HL-60 (cell line): Measurements from ENCODE around the gene ZSWIM6.

Experiments used
- CTCF ChIP-seq: IDR thresholded peaks from one replicate; pipeline ENCODE4 v1.5.1; 2011; ENCODE audit warnings: low read length, control low read depth, inconsistent platforms; ENCODE audit not compliant: insufficient read depth
- GABPA ChIP-seq: IDR thresholded peaks from 2 replicates; pipeline ENCODE4 v1.6.1; 2012; ENCODE audit warnings: low read depth
- POLR2AphosphoS5 ChIP-seq: IDR thresholded peaks from 2 replicates; pipeline ENCODE4 v1.6.1; 2012; ENCODE audit warnings: low read depth
- SPI1 ChIP-seq: IDR thresholded peaks from 2 replicates; pipeline ENCODE4 v1.6.1; 2012; ENCODE audit warnings: low read depth, mild to moderate bottlenecking, borderline replicate concordance
- TF ChIP-seq, protein P1 (sequence below): IDR thresholded peaks from 2 replicates; pipeline ENCODE4 v1.6.1; 2012; ENCODE audit warnings: low read depth; ENCODE audit not compliant: insufficient replicate concordance

DNA sequence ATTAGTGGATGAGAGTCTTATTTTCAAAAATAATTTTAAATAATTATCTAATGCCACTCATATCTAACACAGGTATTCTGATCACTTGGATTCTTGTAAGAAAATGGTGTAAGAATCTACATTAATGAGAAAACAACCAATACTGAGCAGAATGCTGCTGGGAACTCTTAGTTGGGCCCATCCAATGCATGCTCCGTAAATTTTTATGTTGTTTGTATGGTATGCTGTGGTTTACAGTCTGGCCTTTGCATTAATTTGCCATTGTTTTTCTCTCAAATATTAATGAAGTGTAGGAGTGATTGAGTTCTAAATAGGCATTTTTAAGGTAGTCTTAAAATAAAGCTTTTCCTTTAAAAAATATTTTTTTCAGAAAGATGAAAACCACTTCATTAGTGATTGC, 133.4 kb downstream of the ZSWIM6 start:
- TF ChIP-seq POLR2AphosphoS5 (no peak), CTCF (no peak), GABPA (no peak), SPI1 (no peak)
- TF ChIP-seq, protein P1, sequence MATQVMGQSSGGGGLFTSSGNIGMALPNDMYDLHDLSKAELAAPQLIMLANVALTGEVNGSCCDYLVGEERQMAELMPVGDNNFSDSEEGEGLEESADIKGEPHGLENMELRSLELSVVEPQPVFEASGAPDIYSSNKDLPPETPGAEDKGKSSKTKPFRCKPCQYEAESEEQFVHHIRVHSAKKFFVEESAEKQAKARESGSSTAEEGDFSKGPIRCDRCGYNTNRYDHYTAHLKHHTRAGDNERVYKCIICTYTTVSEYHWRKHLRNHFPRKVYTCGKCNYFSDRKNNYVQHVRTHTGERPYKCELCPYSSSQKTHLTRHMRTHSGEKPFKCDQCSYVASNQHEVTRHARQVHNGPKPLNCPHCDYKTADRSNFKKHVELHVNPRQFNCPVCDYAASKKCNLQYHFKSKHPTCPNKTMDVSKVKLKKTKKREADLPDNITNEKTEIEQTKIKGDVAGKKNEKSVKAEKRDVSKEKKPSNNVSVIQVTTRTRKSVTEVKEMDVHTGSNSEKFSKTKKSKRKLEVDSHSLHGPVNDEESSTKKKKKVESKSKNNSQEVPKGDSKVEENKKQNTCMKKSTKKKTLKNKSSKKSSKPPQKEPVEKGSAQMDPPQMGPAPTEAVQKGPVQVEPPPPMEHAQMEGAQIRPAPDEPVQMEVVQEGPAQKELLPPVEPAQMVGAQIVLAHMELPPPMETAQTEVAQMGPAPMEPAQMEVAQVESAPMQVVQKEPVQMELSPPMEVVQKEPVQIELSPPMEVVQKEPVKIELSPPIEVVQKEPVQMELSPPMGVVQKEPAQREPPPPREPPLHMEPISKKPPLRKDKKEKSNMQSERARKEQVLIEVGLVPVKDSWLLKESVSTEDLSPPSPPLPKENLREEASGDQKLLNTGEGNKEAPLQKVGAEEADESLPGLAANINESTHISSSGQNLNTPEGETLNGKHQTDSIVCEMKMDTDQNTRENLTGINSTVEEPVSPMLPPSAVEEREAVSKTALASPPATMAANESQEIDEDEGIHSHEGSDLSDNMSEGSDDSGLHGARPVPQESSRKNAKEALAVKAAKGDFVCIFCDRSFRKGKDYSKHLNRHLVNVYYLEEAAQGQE = no peak
